Suprapubic skin (tissue), 4 donors: ENCODE data around the gene TMEM187. TPM values are rescaled to one million over a fixed set of nuclear protein-coding genes. Genes with fewer than 3 reads are reported as not detected.

Source experiments
- DNase-seq, 2 donors: peaks; one replicate each; pipeline ENCODE4 v3.0.0-alpha.2; 2019; ENCODE audit warnings: low spot score in 2 of 2
- H3K27ac ChIP-seq: fragments of 200-600 bp; sonication (generic); one replicate; pipeline ENCODE4 v1.5.1; 2019
- H3K27me3 ChIP-seq: fragments of 200-600 bp; sonication (generic); one replicate; pipeline ENCODE4 v1.5.1; 2019
- H3K36me3 ChIP-seq: fragments of 200-600 bp; sonication (generic); one replicate; pipeline ENCODE4 v1.5.1; 2019
- H3K4me1 ChIP-seq: fragments of 200-600 bp; sonication (generic); one replicate; pipeline ENCODE4 v1.5.1; 2019
- H3K4me3 ChIP-seq: fragments of 200-600 bp; sonication (generic); one replicate; pipeline ENCODE4 v1.5.1; 2019; ENCODE audit warnings: mild to moderate bottlenecking
- H3K9me3 ChIP-seq: fragments of 200-600 bp; sonication (generic); one replicate; pipeline ENCODE4 v1.5.1; 2019
- EP300 ChIP-seq: sonication (generic); formaldehyde crosslinking; IDR thresholded peaks from one replicate; pipeline ENCODE4 v1.6.1; 2017; ENCODE audit warnings: antibody characterized with exemption
- POLR2A ChIP-seq, 2 donors: fragments of 450-650 bp; IDR thresholded peaks; one replicate each; pipeline ENCODE4 v1.6.1; 2017; ENCODE audit warnings: antibody characterized with exemption in 2 of 2, mild to moderate bottlenecking in 2 of 2, moderate library complexity in 2 of 2
- POLR2AphosphoS5 ChIP-seq, 3 donors: sonication (generic); formaldehyde crosslinking; IDR thresholded peaks; one replicate each; pipeline ENCODE4 v1.6.1; 2017; ENCODE audit warnings: antibody characterized with exemption in 3 of 3
- WGBS: methylation state at CpG from one replicate; pipeline ENCODE4 v1.1.5; 2018; 5-methylcytosine and 5-hydroxymethylcytosine counted together
- total RNA-seq, 4 donors: library from RNA; depleted of rRNA; stranded (reverse); fragments of >200 nt; gene quantifications; one replicate each; pipeline ENCODE4 v1.1.0, GENCODE V29; 2016
- TF ChIP-seq, protein P1 (sequence below), 2 donors: fragments of 200-600 bp in 1 of 2; fragments of 450-650 bp in 1 of 2; sonication (generic) in 1 of 2; IDR thresholded peaks; one replicate each; pipeline ENCODE4 v1.5.1; 2016 to 2019; ENCODE audit warnings: antibody characterized with exemption in 2 of 2, mild to moderate bottlenecking in 1 of 2, moderate library complexity in 1 of 2

The TMEM187 gene
- total RNA-seq, 4 donors from 2014 or later, result 7.8 to 10.7 (median 8.6) TPM

DNA sequence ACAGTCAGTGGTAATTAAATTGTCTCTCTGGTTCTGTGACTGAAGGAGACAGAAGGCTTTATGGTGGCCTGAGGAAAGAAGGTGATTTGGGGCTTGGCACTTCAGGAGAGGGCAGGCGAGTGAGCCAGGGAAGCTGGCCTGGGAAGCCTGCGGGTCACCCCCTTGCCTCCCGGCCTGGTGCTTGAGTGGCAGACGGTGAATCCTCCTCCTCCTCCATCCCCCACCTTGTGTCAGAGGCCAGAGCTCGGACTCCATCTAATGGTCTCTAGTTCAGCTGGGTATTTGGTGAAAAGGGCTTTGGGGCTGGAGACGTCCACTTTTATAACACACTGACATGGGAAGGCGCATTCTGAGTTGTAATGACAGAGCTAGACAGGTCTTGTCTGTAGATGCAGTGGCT lies 8.7 kb downstream of the TMEM187 start:
- TF ChIP-seq POLR2AphosphoS5 (IDR thresholded peaks at IDR 0.05), result no peak
- TF ChIP-seq, protein P1, sequence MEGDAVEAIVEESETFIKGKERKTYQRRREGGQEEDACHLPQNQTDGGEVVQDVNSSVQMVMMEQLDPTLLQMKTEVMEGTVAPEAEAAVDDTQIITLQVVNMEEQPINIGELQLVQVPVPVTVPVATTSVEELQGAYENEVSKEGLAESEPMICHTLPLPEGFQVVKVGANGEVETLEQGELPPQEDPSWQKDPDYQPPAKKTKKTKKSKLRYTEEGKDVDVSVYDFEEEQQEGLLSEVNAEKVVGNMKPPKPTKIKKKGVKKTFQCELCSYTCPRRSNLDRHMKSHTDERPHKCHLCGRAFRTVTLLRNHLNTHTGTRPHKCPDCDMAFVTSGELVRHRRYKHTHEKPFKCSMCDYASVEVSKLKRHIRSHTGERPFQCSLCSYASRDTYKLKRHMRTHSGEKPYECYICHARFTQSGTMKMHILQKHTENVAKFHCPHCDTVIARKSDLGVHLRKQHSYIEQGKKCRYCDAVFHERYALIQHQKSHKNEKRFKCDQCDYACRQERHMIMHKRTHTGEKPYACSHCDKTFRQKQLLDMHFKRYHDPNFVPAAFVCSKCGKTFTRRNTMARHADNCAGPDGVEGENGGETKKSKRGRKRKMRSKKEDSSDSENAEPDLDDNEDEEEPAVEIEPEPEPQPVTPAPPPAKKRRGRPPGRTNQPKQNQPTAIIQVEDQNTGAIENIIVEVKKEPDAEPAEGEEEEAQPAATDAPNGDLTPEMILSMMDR (IDR thresholded peaks at IDR 0.05), result no peak
- no peak for TF ChIP-seq EP300
- TF ChIP-seq POLR2A (IDR thresholded peaks at IDR 0.05), result no peak
- H3K4me3 ChIP-seq, result no peak overlapping the region
- no peaks in the 10 kb centered on the region for H3K36me3 ChIP-seq
- peaks cover 18% of the 10 kb centered on the region for H3K4me1 ChIP-seq
- H3K9me3 ChIP-seq, result no peaks in the 10 kb centered on the region
- peak overlapping the region; percentile 10 for H3K27ac ChIP-seq
- WGBS, result 82% methylated on average over 7 of the region's 7 CpGs
- no peak for DNase-seq
- H3K27me3 ChIP-seq, result no peaks in the 10 kb centered on the region

DNA sequence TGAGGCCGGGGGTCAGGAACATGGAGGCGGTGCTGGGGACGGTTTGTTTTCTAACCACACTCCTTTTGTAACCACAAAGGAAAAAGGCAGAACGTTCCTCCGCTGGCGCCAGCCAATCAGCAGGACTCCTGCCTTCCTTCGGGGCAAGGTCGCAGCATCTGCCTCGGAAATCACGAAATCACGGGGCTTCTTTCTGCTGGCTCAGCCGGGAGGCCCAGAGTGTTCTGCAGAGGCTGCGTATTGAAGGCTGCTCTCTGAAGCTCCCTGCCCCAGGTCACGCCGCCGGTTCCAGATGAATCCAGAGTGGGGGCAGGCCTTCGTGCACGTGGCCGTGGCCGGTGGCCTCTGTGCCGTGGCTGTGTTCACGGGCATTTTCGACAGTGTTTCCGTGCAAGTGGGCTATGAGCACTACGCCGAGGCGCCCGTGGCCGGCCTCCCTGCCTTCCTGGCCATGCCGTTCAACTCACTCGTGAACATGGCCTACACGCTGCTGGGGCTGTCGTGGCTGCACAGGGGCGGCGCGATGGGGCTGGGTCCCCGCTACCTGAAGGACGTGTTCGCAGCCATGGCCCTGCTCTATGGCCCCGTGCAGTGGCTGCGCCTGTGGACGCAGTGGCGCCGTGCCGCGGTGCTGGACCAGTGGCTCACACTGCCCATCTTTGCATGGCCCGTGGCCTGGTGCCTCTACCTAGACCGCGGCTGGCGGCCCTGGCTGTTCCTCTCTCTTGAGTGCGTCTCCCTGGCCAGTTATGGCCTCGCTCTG lies 9.4 kb downstream of the TMEM187 start:
- H3K27ac ChIP-seq, result peak overlapping the region; percentile 34
- H3K36me3 ChIP-seq, result no peaks in the 10 kb centered on the region
- no peak overlapping the region for H3K4me3 ChIP-seq
- H3K4me1 ChIP-seq, result peaks cover 18% of the 10 kb centered on the region
- no peak for TF ChIP-seq EP300
- TF ChIP-seq POLR2A (IDR thresholded peaks at IDR 0.05), result no peak
- TF ChIP-seq, protein P1 (IDR thresholded peaks at IDR 0.05), result no peak
- TF ChIP-seq POLR2AphosphoS5 (IDR thresholded peaks at IDR 0.05), result no peak
- H3K27me3 ChIP-seq, result no peaks in the 10 kb centered on the region
- 83% methylated on average over 42 of the region's 52 CpGs for WGBS
- peak in 1 of 2 donors; percentile 66 for DNase-seq
- no peaks in the 10 kb centered on the region for H3K9me3 ChIP-seq

DNA sequence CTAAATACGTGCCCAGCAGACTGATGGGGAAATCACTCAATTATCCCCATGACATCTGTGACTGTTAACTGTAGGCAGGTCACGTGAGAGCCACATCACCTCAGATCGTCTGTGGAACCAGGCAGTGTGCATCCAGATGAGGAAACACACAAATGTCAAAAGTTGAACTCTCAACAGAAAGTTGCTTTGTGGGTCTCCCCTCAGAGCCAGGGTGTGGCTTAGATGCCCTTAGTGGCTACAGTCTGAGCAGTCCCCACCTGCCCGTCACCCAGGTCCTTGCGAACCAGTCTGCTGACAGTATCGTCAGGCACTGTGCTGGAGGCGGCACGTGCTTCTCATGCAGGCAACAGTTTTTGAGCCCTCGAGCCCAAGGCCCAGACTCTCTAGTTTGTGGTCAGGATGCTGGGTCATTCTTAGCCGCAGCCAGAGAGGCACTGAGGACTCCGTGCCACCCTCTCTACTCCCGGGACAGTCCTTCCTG lies 10.8 kb downstream of the TMEM187 start:
- Histone ChIP-seq H3K4me3 (no peak overlapping the region), H3K36me3 (no peaks in the 10 kb centered on the region), H3K4me1 (peaks cover 18% of the 10 kb centered on the region), H3K27me3 (no peaks in the 10 kb centered on the region), H3K27ac (no peak overlapping the region), H3K9me3 (no peaks in the 10 kb centered on the region)
- 88% methylated on average over 11 of the region's 12 CpGs for WGBS
- DNase-seq, result no peak
- TF ChIP-seq POLR2AphosphoS5 (IDR thresholded peaks at IDR 0.05) (no peak), POLR2A (IDR thresholded peaks at IDR 0.05) (no peak), EP300 (no peak)
- TF ChIP-seq, protein P1 (IDR thresholded peaks at IDR 0.05), result no peak

DNA sequence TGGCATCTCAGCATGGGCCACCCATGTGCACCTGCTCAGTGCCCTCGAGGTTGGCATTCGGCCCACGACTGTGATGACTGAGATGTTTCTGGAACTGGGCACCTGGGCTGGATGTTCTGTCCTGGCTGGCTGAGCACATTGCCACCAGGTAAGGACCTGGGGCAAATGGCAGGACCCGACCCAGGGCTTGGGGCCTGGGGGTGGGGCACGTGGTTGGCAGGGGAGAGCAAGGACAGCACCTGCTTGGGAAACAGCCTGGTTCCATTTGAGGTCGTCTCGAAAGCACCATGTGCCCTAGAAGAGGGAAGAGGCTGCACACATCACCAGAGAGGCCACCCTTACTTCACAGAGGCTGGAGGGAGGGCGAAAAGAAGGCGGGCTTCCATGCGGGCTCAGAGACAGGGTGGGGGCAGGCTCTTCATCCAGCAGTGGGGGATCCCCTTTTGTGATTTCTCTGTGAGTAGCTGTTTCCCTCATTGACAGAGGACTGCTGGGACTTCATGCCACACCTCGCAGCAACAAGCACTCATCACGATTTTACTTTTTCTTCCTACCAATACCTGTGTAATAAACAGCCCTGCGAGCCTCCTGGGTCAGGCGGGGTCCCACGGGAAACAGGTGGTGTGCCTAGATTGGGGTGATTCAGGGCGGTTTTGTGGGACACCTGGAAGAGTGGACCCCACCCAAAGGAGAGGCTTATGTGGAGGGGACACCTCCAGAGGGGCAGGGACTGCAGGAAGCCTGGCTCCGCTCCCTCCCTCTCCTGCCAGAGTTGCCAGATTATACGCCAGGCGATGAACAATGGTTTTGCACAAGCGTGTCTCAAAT lies 12.0 kb downstream of the TMEM187 start:
- Histone ChIP-seq H3K27ac (peak overlapping the region; percentile 59), H3K9me3 (no peaks in the 10 kb centered on the region), H3K4me3 (no peak overlapping the region), H3K36me3 (no peaks in the 10 kb centered on the region), H3K27me3 (no peaks in the 10 kb centered on the region), H3K4me1 (peaks cover 18% of the 10 kb centered on the region)
- TF ChIP-seq EP300 (no peak), POLR2A (IDR thresholded peaks at IDR 0.05) (no peak), POLR2AphosphoS5 (IDR thresholded peaks at IDR 0.05) (no peak)
- TF ChIP-seq, protein P1 (IDR thresholded peaks at IDR 0.05), result no peak
- no peak for DNase-seq
- 72% methylated on average over 10 of the region's 20 CpGs for WGBS

DNA sequence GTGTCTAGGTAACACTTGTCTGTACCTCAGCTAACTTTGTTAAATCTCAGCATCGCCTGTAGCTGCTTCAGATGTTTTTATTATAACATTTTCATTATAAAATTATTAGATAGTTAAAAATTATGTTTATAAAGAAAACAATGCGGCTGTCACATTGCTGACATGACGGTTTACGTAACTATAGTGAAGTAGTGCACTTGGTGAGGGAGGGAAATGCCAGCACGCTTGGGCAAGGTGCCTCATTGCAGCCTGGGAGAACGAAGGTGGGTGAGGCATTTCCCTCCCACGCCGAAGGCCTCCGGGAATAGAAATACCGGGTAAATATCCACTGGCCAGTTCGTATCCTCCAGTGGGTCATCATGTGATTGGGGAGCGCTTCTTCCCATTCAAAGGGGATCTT lies 15.9 kb downstream of the TMEM187 start:
- Histone ChIP-seq H3K27ac (no peak overlapping the region), H3K9me3 (no peaks in the 10 kb centered on the region), H3K36me3 (no peaks in the 10 kb centered on the region), H3K27me3 (no peaks in the 10 kb centered on the region), H3K4me3 (no peak overlapping the region), H3K4me1 (peaks cover 18% of the 10 kb centered on the region)
- 78% methylated on average over 12 of the region's 12 CpGs for WGBS
- DNase-seq, result no peak
- TF ChIP-seq POLR2AphosphoS5 (IDR thresholded peaks at IDR 0.05) (no peak), EP300 (no peak), POLR2A (IDR thresholded peaks at IDR 0.05) (no peak)
- TF ChIP-seq, protein P1 (IDR thresholded peaks at IDR 0.05), result no peak
